ENCODE measurements around the gene EDN3. TPM values are rescaled to one million over a fixed set of nuclear protein-coding genes. Genes with fewer than 3 reads are reported as not detected.

EDN3 gene
- total RNA-seq, 1 donor from 2014 or later, result not detected

- DNase-seq (ENCODE audit: low read depth), result no peak
Observed at GRCh38 chr20:59307270-59307669, 6.9 kb downstream of the EDN3 start.

- no peak for DNase-seq (ENCODE audit: low read depth)
Observed at GRCh38 chr20:59308493-59309201, 8.2 kb downstream of the EDN3 start.

- no peak for DNase-seq (ENCODE audit: low read depth)
Observed at GRCh38 chr20:59309218-59309617, 8.8 kb downstream of the EDN3 start.

- no peak for DNase-seq (ENCODE audit: low read depth)
Observed at GRCh38 chr20:59314997-59315396, 14.6 kb downstream of the EDN3 start.

- DNase-seq (ENCODE audit: low read depth), result no peak
Observed at GRCh38 chr20:59316911-59317731, 16.7 kb downstream of the EDN3 start.

GRCh38 chr20:59318201-59318790 lies 17.9 kb downstream of the EDN3 start:
- DNase-seq (ENCODE audit: low read depth), result no peak

GRCh38 chr20:59318803-59319202 lies 18.4 kb downstream of the EDN3 start:
- DNase-seq (ENCODE audit: low read depth), result no peak

- DNase-seq (ENCODE audit: low read depth), result no peak
Observed at GRCh38 chr20:59320426-59320825, 20.0 kb downstream of the EDN3 start.

GRCh38 chr20:59320854-59321647 lies 20.6 kb downstream of the EDN3 start:
- no peak for DNase-seq (ENCODE audit: low read depth)

- DNase-seq (ENCODE audit: low read depth), result no peak
Observed at GRCh38 chr20:59322081-59322480, 21.7 kb downstream of the EDN3 start.

- DNase-seq (ENCODE audit: low read depth), result no peak
Observed at GRCh38 chr20:59322585-59323454, 22.4 kb downstream of the EDN3 start.

- no peak for DNase-seq (ENCODE audit: low read depth)
Observed at GRCh38 chr20:59323731-59324130, 23.3 kb downstream of the EDN3 start.

GRCh38 chr20:59324521-59325141 lies 24.2 kb downstream of the EDN3 start:
- no peak for DNase-seq (ENCODE audit: low read depth)

- no peak for DNase-seq (ENCODE audit: low read depth)
Observed at GRCh38 chr20:59325142-59325523, 24.7 kb downstream of the EDN3 start.

- no peak for DNase-seq (ENCODE audit: low read depth)
Observed at GRCh38 chr20:59326188-59326587, 25.8 kb downstream of the EDN3 start.

GRCh38 chr20:59328071-59328470 lies 27.7 kb downstream of the EDN3 start:
- DNase-seq (ENCODE audit: low read depth), result no peak

- DNase-seq (ENCODE audit: low read depth), result no peak
Observed at GRCh38 chr20:59331721-59332329, 31.4 kb downstream of the EDN3 start.

GRCh38 chr20:59333260-59333845 lies 32.9 kb downstream of the EDN3 start:
- DNase-seq (ENCODE audit: low read depth), result no peak

GRCh38 chr20:59333951-59334350 lies 33.5 kb downstream of the EDN3 start:
- no peak for DNase-seq (ENCODE audit: low read depth)
